ENCODE data around the gene GALNT17. TPM values are rescaled to one million over a fixed set of nuclear protein-coding genes. Genes with fewer than 3 reads are reported as not detected.

GALNT17 gene
- polyA plus RNA-seq, 2 of the 4 experiments (the other 2 are of a cell fraction) = not detected

- WGBS (ENCODE audit: missing lambda C conversion rate) = 47% methylated on average over 5 of the region's 5 CpGs
- DNase-seq (ENCODE audit: low read depth in 1 of 2, low spot score in 1 of 2) (no peak), ATAC-seq (no peak), FAIRE-seq (no peak)
- Histone ChIP-seq H3K4me3 (no peak overlapping the region), H3K9me3 (peaks cover 10% of the 10 kb centered on the region), H3K4me1 (no peaks in the 10 kb centered on the region), H3K27ac (no peak overlapping the region), H3K4me2 (no peak overlapping the region)
- TF ChIP-seq POLR2A (IDR thresholded peaks at IDR 0.05; ENCODE audit: low read length) = no peak
- no peak for TF ChIP-seq NPAS2 (CRISPR knock-in tag; IDR thresholded peaks at IDR 0.05; ENCODE audit: borderline replicate concordance)
- TF ChIP-seq KDM1A (IDR thresholded peaks at IDR 0.05; ENCODE audit: low read depth) = no peak
- TF ChIP-seq CBX2 (IDR thresholded peaks at IDR 0.05; ENCODE audit: borderline replicate concordance, low read depth) = no peak
- TF ChIP-seq HOXB5 (CRISPR knock-in tag; IDR thresholded peaks at IDR 0.05) = no peak
- TF ChIP-seq ZC3H11A (IDR thresholded peaks at IDR 0.05) = no peak
- TF ChIP-seq EHMT2 (IDR thresholded peaks at IDR 0.05; ENCODE audit: low read depth) = no peak
- TF ChIP-seq CBX8 (IDR thresholded peaks at IDR 0.05) = no peak
- no peak for TF ChIP-seq MAZ (IDR thresholded peaks at IDR 0.05; ENCODE audit: borderline replicate concordance, low read depth, low read length)
- no peak for TF ChIP-seq PHF8 (IDR thresholded peaks at IDR 0.05; ENCODE audit: borderline replicate concordance, low read depth)
- TF ChIP-seq RCOR1 (IDR thresholded peaks at IDR 0.05; ENCODE audit: low read depth, low read length) = no peak
- no peak for TF ChIP-seq POLR2AphosphoS2 (conservative IDR thresholded peaks at IDR 0.05; ENCODE audit: low read length)
- TF ChIP-seq RAD21 (conservative IDR thresholded peaks at IDR 0.05 in 1 of 2, IDR thresholded peaks at IDR 0.05 in 1 of 2) = no peak
- TF ChIP-seq CEBPB (IDR thresholded peaks at IDR 0.05) = no peak
- POLR2A ChIA-PET = no interaction called here
- CTCF ChIA-PET = interaction anchor here (1.0 kb wide), 1 partner anchor 41 kb away, joined by 3 read pairs; no protein-coding TSS in a partner anchor
Observed at GRCh38 chr7:71372991-71373390, 241.0 kb downstream of the GALNT17 start.

GRCh38 chr7:71377062-71377461 lies 245.1 kb downstream of the GALNT17 start:
- CTCF ChIA-PET = no interaction called here
- WGBS (ENCODE audit: missing lambda C conversion rate) = 0% methylated on average over 2 of the region's 3 CpGs
- FAIRE-seq = no peak

GRCh38 chr7:71377469-71377868 lies 245.5 kb downstream of the GALNT17 start:
- H3K4me2 ChIP-seq = no peak overlapping the region
- ChIA-PET CTCF (interaction anchor here (0.6 kb wide), 1 partner anchor 1871 kb away, joined by 3 read pairs; no protein-coding TSS in a partner anchor), POLR2A (no interaction called here)
- H3K4me3 ChIP-seq = no peak overlapping the region
- 0% methylated on average over 3 of the region's 3 CpGs for WGBS (ENCODE audit: missing lambda C conversion rate)
- TF ChIP-seq CEBPB (IDR thresholded peaks at IDR 0.05) = no peak
- TF ChIP-seq RNF2 (IDR thresholded peaks at IDR 0.05; ENCODE audit: borderline replicate concordance, low read depth) = no peak
- no peak for TF ChIP-seq GATA3 (IDR thresholded peaks at IDR 0.05; ENCODE audit: borderline replicate concordance)
- no peak for TF ChIP-seq PHF8 (IDR thresholded peaks at IDR 0.05; ENCODE audit: borderline replicate concordance, low read depth)
- TF ChIP-seq NPAS2 (CRISPR knock-in tag; IDR thresholded peaks at IDR 0.05; ENCODE audit: borderline replicate concordance) = no peak
- TF ChIP-seq FOSL2 (IDR thresholded peaks at IDR 0.05) = no peak
- TF ChIP-seq FOSL2 (CRISPR knock-in tag; IDR thresholded peaks at IDR 0.05) = no peak
- FAIRE-seq (no peak), DNase-seq (ENCODE audit: low read depth in 1 of 2, low spot score in 1 of 2) (no peak), ATAC-seq (no peak)
- H3K4me1 ChIP-seq = no peaks in the 10 kb centered on the region
- peaks cover 10% of the 10 kb centered on the region; the same call in 2 of the 3 replicates for H3K9me3 ChIP-seq
- H3K27ac ChIP-seq = no peak overlapping the region

More at GRCh38 chr7:71377062-71377461, 245.1 kb downstream of the GALNT17 start:
- H3K27ac ChIP-seq = no peak overlapping the region
- DNase-seq (ENCODE audit: low read depth in 1 of 2, low spot score in 1 of 2) (no peak), ATAC-seq (no peak)
- TF ChIP-seq RFX5 (IDR thresholded peaks at IDR 0.05) (no peak), SMC3 (IDR thresholded peaks at IDR 0.05) (no peak), FOXS1 (CRISPR knock-in tag; IDR thresholded peaks at IDR 0.05) (no peak), MYC (IDR thresholded peaks at IDR 0.05; ENCODE audit: borderline replicate concordance, low read length) (no peak)
- H3K9me3 ChIP-seq = peaks cover 10% of the 10 kb centered on the region; the same call in 2 of the 3 replicates
- H3K4me1 ChIP-seq = no peaks in the 10 kb centered on the region
- no peak overlapping the region for H3K4me3 ChIP-seq
- POLR2A ChIA-PET = no interaction called here
- H3K4me2 ChIP-seq = no peak overlapping the region

GRCh38 chr7:71384094-71384493 lies 252.2 kb downstream of the GALNT17 start:
- H3K4me3 ChIP-seq = no peak overlapping the region
- H3K4me2 ChIP-seq = no peak overlapping the region
- H3K4me1 ChIP-seq = no peaks in the 10 kb centered on the region
- TF ChIP-seq ELK1 (IDR thresholded peaks at IDR 0.05; ENCODE audit: low read depth, low read length) (no peak), FOSB (CRISPR knock-in tag; IDR thresholded peaks at IDR 0.05) (no peak), JUN (IDR thresholded peaks at IDR 0.05) (no peak), CEBPB (IDR thresholded peaks at IDR 0.05) (no peak), RARB (CRISPR knock-in tag; IDR thresholded peaks at IDR 0.05) (no peak), SREBF2 (IDR thresholded peaks at IDR 0.05) (no peak), ATOH8 (CRISPR knock-in tag; IDR thresholded peaks at IDR 0.05; ENCODE audit: low read depth) (no peak), CBX8 (IDR thresholded peaks at IDR 0.05) (no peak), HMGXB4 (CRISPR knock-in tag; IDR thresholded peaks at IDR 0.05; ENCODE audit: borderline replicate concordance) (no peak), KDM1A (IDR thresholded peaks at IDR 0.05; ENCODE audit: low read depth) (no peak)
- H3K27ac ChIP-seq = no peak overlapping the region
- FAIRE-seq (no peak), ATAC-seq (no peak), DNase-seq (ENCODE audit: low read depth in 1 of 2, low spot score in 1 of 2) (no peak)
- ChIA-PET POLR2A (no interaction called here), CTCF (interaction anchor here (1.0 kb wide), 1 partner anchor 9 kb away, joined by 3 read pairs; no protein-coding TSS in a partner anchor)
- peaks cover 6% of the 10 kb centered on the region; the same call in 2 of the 3 replicates for H3K9me3 ChIP-seq
- WGBS (ENCODE audit: missing lambda C conversion rate) = 3% methylated on average over 5 of the region's 5 CpGs
